ENCODE measurements around the gene EXOSC5.
"Not testable (repeated sequence)": the region's sequence is repeated elsewhere in the genome, so short reads cannot be mapped to it uniquely, and the experiment has no call there.

Gene EXOSC5

GRCh38 chr19:41364524-41365391 lies 32.4 kb downstream of the EXOSC5 start:
- DNase-seq, result no peak

- peak; percentile 95 for DNase-seq
Observed at GRCh38 chr19:41363753-41364523, 33.2 kb downstream of the EXOSC5 start, which contains the start of gene B9D2. Gene B9D2, minus strand, starts transcription at chr19:41364149. Its CDS starts 630 bp downstream, at chr19:41363519.

- DNase-seq, result no peak
Observed at GRCh38 chr19:41363371-41363752, 33.8 kb downstream of the EXOSC5 start.

- no peak for DNase-seq
Observed at GRCh38 chr19:41362143-41362847, 34.9 kb downstream of the EXOSC5 start.

GRCh38 chr19:41359741-41360140 lies 37.4 kb downstream of the EXOSC5 start:
- no peak for DNase-seq

GRCh38 chr19:41357746-41358145 lies 39.4 kb downstream of the EXOSC5 start:
- no peak for DNase-seq

- DNase-seq, result no peak
Observed at GRCh38 chr19:41356984-41357739, 40.0 kb downstream of the EXOSC5 start.

- DNase-seq, result no peak
Observed at GRCh38 chr19:41355802-41356201, 41.4 kb downstream of the EXOSC5 start.

- no peak for DNase-seq
Observed at GRCh38 chr19:41355035-41355434, 42.1 kb downstream of the EXOSC5 start.

GRCh38 chr19:41354343-41354953 lies 42.7 kb downstream of the EXOSC5 start:
- DNase-seq, result no peak

- DNase-seq, result peak; percentile 76
Observed at GRCh38 chr19:41353466-41354342, 43.5 kb downstream of the EXOSC5 start, which contains the start of gene TGFB1. Gene TGFB1, minus strand, starts transcription at chr19:41353922. Its CDS starts 878 bp downstream, at chr19:41353044.

- DNase-seq, result no peak
Observed at GRCh38 chr19:41352609-41353465, 44.3 kb downstream of the EXOSC5 start.

GRCh38 chr19:41352279-41352608 lies 44.9 kb downstream of the EXOSC5 start:
- no peak for DNase-seq

- peak; percentile 27 for DNase-seq
Observed at GRCh38 chr19:41351339-41352245, 45.6 kb downstream of the EXOSC5 start.

- no peak for DNase-seq
Observed at GRCh38 chr19:41350735-41351338, 46.3 kb downstream of the EXOSC5 start.

GRCh38 chr19:41346916-41347315 lies 50.2 kb downstream of the EXOSC5 start:
- not testable (repeated sequence) for DNase-seq

- no peak for DNase-seq
Observed at GRCh38 chr19:41344162-41344561, 53.0 kb downstream of the EXOSC5 start.
